ENCODE measurements around the gene FBXO7. TPM values are rescaled to one million over a fixed set of nuclear protein-coding genes. Genes with fewer than 3 reads are reported as not detected.

FBXO7 gene
- total and polyA plus RNA-seq, 12 donors: 52.0 to 183 (median 112) TPM

DNA sequence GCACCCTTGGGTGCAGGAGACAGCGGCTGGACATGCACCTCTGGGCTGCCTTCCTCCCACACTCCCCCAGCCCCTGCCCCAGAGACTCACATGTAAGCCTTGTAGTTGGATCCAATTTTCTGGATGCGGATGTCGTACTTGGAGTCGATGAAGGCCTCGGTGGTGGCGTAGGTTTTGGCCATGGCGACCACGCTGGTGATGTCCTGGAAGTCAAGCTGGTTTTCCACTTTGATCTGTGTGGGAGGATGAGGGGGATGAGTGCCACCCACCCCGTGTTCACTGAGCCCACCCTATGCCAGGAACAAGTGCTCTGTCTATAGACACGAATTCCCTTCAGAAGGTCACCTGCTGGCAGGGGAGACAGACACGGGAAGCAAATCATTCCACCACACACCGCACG lies 66.9 kb downstream of the FBXO7 start:
- WGBS, 4 donors: 85 to 92% (median 91%) methylated on average over 12 to 13 of the region's 13 CpGs
- Histone ChIP-seq H3K4me3 (no peak overlapping the region), H3K27ac (no peak overlapping the region), H3K36me3 (replicated peaks in 1 of 2) (no peaks in the 10 kb centered on the region), H3K27me3 (no peaks in the 10 kb centered on the region), H3K4me1 (replicated peaks in 1 of 2) (no peaks in the 10 kb centered on the region), H3K9me3 (replicated peaks in 1 of 3) (no peaks in the 10 kb centered on the region)
- DNase-seq: peak in 1 of 7 donors; percentile 36
- intact Hi-C loops (cut with DNase I): no loop called here
- TF ChIP-seq CTCF (IDR thresholded peaks at IDR 0.05) (no peak), POLR2A (IDR thresholded peaks at IDR 0.05) (no peak)

GRCh38 chr22:32542066-32542676 lies 67.6 kb downstream of the FBXO7 start:
- Histone ChIP-seq H3K4me1 (replicated peaks in 1 of 2) (no peaks in the 10 kb centered on the region), H3K27ac (peak overlapping the region in 1 of 5 donors; percentile 65)

DNA sequence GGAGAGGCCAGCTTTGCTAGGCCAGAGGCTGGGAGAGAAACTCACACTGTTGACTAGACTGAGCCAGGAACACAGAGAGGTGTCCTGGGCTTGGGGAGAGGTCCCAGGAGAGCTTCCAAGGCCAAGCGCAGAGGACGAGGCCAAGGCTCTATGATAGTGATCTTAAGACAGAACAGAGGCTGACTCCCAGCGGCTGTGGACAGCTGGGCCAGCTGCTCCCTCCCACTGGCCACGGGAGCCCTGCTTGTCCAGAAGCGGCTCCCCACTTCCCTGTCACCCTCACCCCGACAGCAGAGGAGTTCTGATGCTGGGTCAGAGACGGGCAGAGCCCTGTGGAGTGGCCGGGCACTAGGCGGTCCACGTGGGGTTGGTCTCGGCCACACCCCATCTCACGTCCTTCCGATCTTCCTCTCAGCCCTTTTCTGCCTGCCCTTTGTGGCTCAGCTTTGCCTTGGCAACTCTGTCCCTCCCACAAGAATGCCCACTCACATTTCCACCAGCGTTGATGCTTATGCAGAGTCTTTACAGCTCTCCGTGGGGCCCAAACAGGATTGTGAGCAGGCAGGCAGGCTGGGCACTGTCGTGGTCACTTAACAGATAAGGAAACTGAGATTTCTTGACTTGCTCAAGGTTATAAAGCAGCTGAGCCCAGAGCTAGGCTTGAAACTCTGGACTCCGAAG lies 68.2 kb downstream of the FBXO7 start:
- 68 to 79% (median 73%) methylated on average over 8 to 17 of the region's 17 CpGs for WGBS, 4 donors
- DNase-seq: no peak
- Histone ChIP-seq H3K36me3 (replicated peaks in 1 of 2) (no peaks in the 10 kb centered on the region), H3K27me3 (no peaks in the 10 kb centered on the region), H3K4me1 (replicated peaks in 1 of 2) (no peaks in the 10 kb centered on the region), H3K9me3 (replicated peaks in 1 of 3) (no peaks in the 10 kb centered on the region), H3K27ac (peak overlapping the region in 1 of 5 donors; percentile 65), H3K4me3 (no peak overlapping the region)
- intact Hi-C loops (cut with DNase I): no loop called here
- TF ChIP-seq CTCF (IDR thresholded peaks at IDR 0.05): no peak
- no peak for TF ChIP-seq POLR2A (IDR thresholded peaks at IDR 0.05)

More at GRCh38 chr22:32542066-32542676, 67.6 kb downstream of the FBXO7 start:
- H3K9me3 ChIP-seq (replicated peaks in 1 of 3): no peaks in the 10 kb centered on the region
- WGBS, 4 donors: 58 to 90% (median 73%) methylated on average over 8 of the region's 8 CpGs
- no peak for DNase-seq
- no peak overlapping the region for H3K4me3 ChIP-seq
- no peaks in the 10 kb centered on the region for H3K27me3 ChIP-seq
- no peak for TF ChIP-seq POLR2A (IDR thresholded peaks at IDR 0.05)
- TF ChIP-seq CTCF (IDR thresholded peaks at IDR 0.05): no peak
- H3K36me3 ChIP-seq (replicated peaks in 1 of 2): no peaks in the 10 kb centered on the region
- intact Hi-C loops (cut with DNase I): no loop called here

DNA sequence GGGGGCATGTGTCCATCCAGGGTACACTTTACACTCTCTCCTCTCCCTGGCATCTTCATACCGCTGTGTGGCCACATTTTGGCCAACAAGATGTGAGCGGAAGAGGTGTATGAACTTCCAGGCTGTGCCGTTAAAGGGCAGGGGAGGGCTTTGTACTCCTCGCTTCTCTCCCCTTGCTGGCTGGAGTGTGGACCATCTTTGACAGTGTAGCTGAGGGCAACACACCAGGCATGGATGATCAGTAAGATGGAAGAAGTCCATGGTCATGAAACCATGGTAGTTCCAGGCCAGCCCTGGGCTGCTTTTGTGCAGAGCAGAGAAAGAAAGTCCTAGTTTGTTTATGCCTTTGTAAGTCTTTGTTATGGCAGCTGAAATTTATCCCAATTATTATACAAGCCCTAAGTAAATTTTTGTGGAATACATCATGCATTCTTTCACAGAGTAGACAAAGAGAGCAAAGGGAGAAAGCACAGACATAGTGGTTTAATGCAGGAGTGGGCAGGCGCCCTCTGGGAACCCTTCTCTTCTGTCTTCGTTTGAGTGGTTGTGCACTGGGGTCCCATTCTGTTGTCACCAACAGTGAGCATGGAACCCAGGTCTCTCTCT lies 70.4 kb downstream of the FBXO7 start:
- Histone ChIP-seq H3K9me3 (replicated peaks in 1 of 3) (no peaks in the 10 kb centered on the region), H3K4me3 (no peak overlapping the region), H3K27ac (no peak overlapping the region), H3K36me3 (replicated peaks in 1 of 2) (no peaks in the 10 kb centered on the region), H3K27me3 (no peaks in the 10 kb centered on the region), H3K4me1 (replicated peaks in 1 of 2) (no peaks in the 10 kb centered on the region)
- intact Hi-C loops (cut with DNase I): no loop called here
- peak in 1 of 7 donors; percentile 29 for DNase-seq
- WGBS, 4 donors: 86 to 93% (median 91%) methylated on average over 4 to 6 of the region's 6 CpGs
- TF ChIP-seq CTCF (IDR thresholded peaks at IDR 0.05): no peak
- TF ChIP-seq POLR2A (IDR thresholded peaks at IDR 0.05): no peak

Measured in adrenal gland (tissue), 12 donors.